Central memory CD8-positive, alpha-beta T cell (primary cell): Measurements from ENCODE around the gene TMEM139.
A peak's percentile ranks its signal among the peaks of the same experiment; 100 is the strongest.
"Not testable (repeated sequence)": the region's sequence is repeated elsewhere in the genome, so short reads cannot be mapped to it uniquely, and the experiment has no call there.

ENCODE experiments used
- ATAC-seq: fragments of 150-1000 bp; cut with Tn5 transposase; replicated peaks from 2 replicates; pipeline ENCODE4 v1.10.0; 2022; ENCODE audit warnings: mild to moderate bottlenecking, moderate FRiP score, moderate number of reproducible peaks; ENCODE audit not compliant: poor library complexity, severe bottlenecking; ENCODE audit errors: extremely low read depth
- DNase-seq, 2 donors: peaks; one replicate each; pipeline ENCODE4 v3.0.0; 2021; ENCODE audit warnings: low spot score in 2 of 2
- H3K27ac Mint-ChIP-seq: one replicate; pipeline ENCODE4 v1.8.0; 2022; ENCODE audit warnings: low read depth, mild to moderate bottlenecking, moderate library complexity, mixed read lengths
- H3K27me3 Mint-ChIP-seq: one replicate; pipeline ENCODE4 v1.8.0; 2022; ENCODE audit warnings: mixed read lengths
- H3K36me3 Mint-ChIP-seq: one replicate; pipeline ENCODE4 v1.8.0; 2022; ENCODE audit warnings: mild to moderate bottlenecking, moderate library complexity, mixed read lengths; ENCODE audit not compliant: insufficient read depth
- H3K4me1 Mint-ChIP-seq: one replicate; pipeline ENCODE4 v1.8.0; 2022; ENCODE audit warnings: mixed read lengths
- H3K4me3 Mint-ChIP-seq: one replicate; pipeline ENCODE4 v1.8.0; 2022; ENCODE audit warnings: mild to moderate bottlenecking, moderate library complexity, mixed read lengths
- H3K9me3 Mint-ChIP-seq: one replicate; pipeline ENCODE4 v1.8.0; 2022; ENCODE audit warnings: mixed read lengths

TMEM139 gene

GRCh38 chr7:143285470-143285778 is 666 bp downstream of the TMEM139 start:
- ATAC-seq, result no peak
- H3K27ac Mint-ChIP-seq, result peak overlapping the region; percentile 75
- no peak overlapping the region for H3K4me3 Mint-ChIP-seq
- no peaks in the 10 kb centered on the region for H3K9me3 Mint-ChIP-seq
- H3K27me3 Mint-ChIP-seq, result no peaks in the 10 kb centered on the region
- DNase-seq, result no peak
- peaks cover 11% of the 10 kb centered on the region for H3K36me3 Mint-ChIP-seq
- peaks cover 36% of the 10 kb centered on the region for H3K4me1 Mint-ChIP-seq

GRCh38 chr7:143285806-143286521 is 1.2 kb downstream of the TMEM139 start:
- no peak overlapping the region for H3K27ac Mint-ChIP-seq
- no peaks in the 10 kb centered on the region for H3K27me3 Mint-ChIP-seq
- no peak overlapping the region for H3K4me3 Mint-ChIP-seq
- DNase-seq (no peak), ATAC-seq (no peak)
- H3K4me1 Mint-ChIP-seq, result peaks cover 36% of the 10 kb centered on the region
- H3K36me3 Mint-ChIP-seq, result peaks cover 11% of the 10 kb centered on the region
- no peaks in the 10 kb centered on the region for H3K9me3 Mint-ChIP-seq

DNA sequence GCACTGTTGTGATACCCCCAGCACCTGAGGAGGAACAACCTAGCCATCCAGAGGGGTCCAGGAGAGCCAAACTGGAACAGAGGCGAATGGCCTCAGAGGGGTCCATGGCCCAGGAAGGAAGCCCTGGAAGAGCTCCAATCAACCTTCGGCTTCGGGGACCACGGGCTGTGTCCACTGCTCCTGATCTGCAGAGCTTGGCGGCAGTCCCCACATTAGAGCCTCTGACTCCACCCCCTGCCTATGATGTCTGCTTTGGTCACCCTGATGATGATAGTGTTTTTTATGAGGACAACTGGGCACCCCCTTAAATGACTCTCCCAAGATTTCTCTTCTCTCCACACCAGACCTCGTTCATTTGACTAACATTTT is 1.7 kb downstream of the TMEM139 start:
- DNase-seq, result no peak
- Mint-ChIP-seq H3K27ac (no peak overlapping the region), H3K9me3 (no peaks in the 10 kb centered on the region), H3K27me3 (no peaks in the 10 kb centered on the region), H3K4me1 (peaks cover 41% of the 10 kb centered on the region), H3K36me3 (peaks cover 14% of the 10 kb centered on the region), H3K4me3 (no peak overlapping the region)
- no peak for ATAC-seq

DNA sequence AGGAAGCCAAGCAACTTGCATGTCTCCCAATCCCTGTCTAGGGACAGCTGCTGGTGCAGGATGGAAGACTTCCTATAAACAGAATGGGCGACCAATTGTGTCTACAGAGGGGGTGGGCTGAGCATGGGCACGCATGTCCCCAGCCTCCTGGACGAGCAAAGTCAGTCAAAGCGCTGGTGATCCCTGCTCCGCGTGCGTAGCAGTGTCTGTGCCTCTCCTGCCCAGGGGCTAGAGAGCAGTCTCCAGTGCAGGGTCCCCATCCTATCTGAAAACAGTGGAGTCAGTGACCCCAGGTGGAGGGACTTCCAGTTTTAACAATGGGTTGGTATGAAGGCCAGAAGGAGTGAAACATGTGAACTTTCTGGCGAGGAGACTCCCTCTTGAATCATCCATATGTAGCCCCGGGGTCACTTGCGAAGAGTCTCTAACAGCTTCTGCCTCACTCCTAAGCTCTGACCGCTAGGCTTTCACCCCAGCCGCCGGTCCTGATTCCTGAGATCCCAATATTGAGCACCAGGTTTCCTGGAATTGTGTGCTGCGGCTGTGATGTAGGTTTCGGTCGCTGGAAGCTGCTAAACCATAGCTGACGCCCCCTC is 2.7 kb downstream of the TMEM139 start:
- Mint-ChIP-seq H3K9me3 (no peaks in the 10 kb centered on the region), H3K27ac (peak overlapping the region; percentile 87), H3K27me3 (no peaks in the 10 kb centered on the region), H3K4me3 (peak overlapping the region; percentile 96), H3K4me1 (peaks cover 44% of the 10 kb centered on the region), H3K36me3 (peaks cover 24% of the 10 kb centered on the region)
- DNase-seq, result no peak
- ATAC-seq, result no peak

GRCh38 chr7:143287935-143288826 is 3.4 kb downstream of the TMEM139 start, which contains the start of gene CASP2:
Gene CASP2, plus strand, starts transcription at chr7:143288351. Its CDS starts 105 bp downstream, at chr7:143288456.
- H3K27ac Mint-ChIP-seq, result peak within 1 kb of the TSS; percentile 87
- ATAC-seq (peak; percentile 96), DNase-seq (peak; percentile 94)
- peaks cover 31% of the 10 kb centered on the region for H3K36me3 Mint-ChIP-seq
- H3K9me3 Mint-ChIP-seq, result no peaks in the 10 kb centered on the region
- peak within 1 kb of the TSS; percentile 96 for H3K4me3 Mint-ChIP-seq
- peaks cover 44% of the 10 kb centered on the region for H3K4me1 Mint-ChIP-seq
- no peaks in the 10 kb centered on the region for H3K27me3 Mint-ChIP-seq

DNA sequence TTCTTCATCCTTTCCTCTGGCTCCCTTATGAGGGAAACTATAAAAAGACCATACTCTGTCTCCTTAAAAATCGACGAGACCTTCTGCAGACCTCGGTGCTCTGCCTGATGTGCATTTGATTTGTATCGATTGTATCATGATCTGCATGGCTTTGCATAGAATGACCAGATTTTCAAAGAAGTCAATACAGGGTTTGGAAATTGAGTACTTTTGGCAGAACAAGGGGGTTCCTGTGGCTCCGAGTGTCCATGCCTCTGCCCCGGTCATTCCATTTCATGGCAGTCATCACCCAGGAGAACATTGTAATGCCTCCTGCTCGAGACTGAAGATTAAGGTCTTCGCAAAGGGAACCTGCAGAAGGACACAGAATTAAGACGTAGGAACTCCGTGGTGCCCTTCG is 4.1 kb downstream of the TMEM139 start:
- H3K9me3 Mint-ChIP-seq, result no peaks in the 10 kb centered on the region
- H3K36me3 Mint-ChIP-seq, result peaks cover 38% of the 10 kb centered on the region
- DNase-seq, result no peak

DNA sequence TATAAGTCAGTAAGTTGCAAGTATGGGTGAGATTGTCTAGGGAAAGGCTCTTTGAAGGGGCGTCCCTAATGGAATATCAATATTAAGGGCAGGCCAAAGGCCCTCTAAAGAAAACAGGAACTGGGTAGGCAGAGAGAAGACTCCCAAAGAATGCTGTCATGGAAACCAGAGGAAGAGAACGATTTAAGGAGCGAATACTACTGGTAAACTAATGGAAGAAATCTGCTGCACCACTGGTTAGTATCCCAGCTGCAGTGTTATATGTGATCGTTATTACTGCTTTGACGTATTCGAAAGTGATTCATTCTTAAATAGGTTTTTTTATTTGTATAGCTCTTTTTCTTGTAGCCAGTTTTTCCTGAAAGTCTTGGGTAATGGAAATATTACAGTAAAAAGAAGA is 4.7 kb downstream of the TMEM139 start:
- Mint-ChIP-seq H3K36me3 (peaks cover 43% of the 10 kb centered on the region), H3K9me3 (no peaks in the 10 kb centered on the region), H3K4me1 (peaks cover 46% of the 10 kb centered on the region), H3K27me3 (no peaks in the 10 kb centered on the region), H3K27ac (peak overlapping the region; percentile 87), H3K4me3 (peak overlapping the region; percentile 96)
- no peak for ATAC-seq
- no peak for DNase-seq

More for the DNA sequence above, 4.1 kb downstream of the TMEM139 start:
- H3K27me3 Mint-ChIP-seq, result no peaks in the 10 kb centered on the region
- peak overlapping the region; percentile 96 for H3K4me3 Mint-ChIP-seq
- peaks cover 43% of the 10 kb centered on the region for H3K4me1 Mint-ChIP-seq
- ATAC-seq, result no peak
- peak overlapping the region; percentile 87 for H3K27ac Mint-ChIP-seq

GRCh38 chr7:143289888-143290287 is 5.1 kb downstream of the TMEM139 start:
- Mint-ChIP-seq H3K27ac (peak overlapping the region; percentile 45), H3K36me3 (peaks cover 47% of the 10 kb centered on the region), H3K4me3 (peak overlapping the region; percentile 96), H3K4me1 (peaks cover 48% of the 10 kb centered on the region)
- not testable (repeated sequence) for H3K9me3 Mint-ChIP-seq, H3K27me3 Mint-ChIP-seq, ATAC-seq, DNase-seq

- Mint-ChIP-seq H3K27me3 (no peaks in the 10 kb centered on the region), H3K4me1 (peaks cover 49% of the 10 kb centered on the region), H3K36me3 (peaks cover 51% of the 10 kb centered on the region), H3K4me3 (peak overlapping the region; percentile 96), H3K27ac (peak overlapping the region; percentile 45), H3K9me3 (no peaks in the 10 kb centered on the region)
- DNase-seq (no peak), ATAC-seq (no peak)
Measured at GRCh38 chr7:143290293-143290692, 5.5 kb downstream of the TMEM139 start.

DNA sequence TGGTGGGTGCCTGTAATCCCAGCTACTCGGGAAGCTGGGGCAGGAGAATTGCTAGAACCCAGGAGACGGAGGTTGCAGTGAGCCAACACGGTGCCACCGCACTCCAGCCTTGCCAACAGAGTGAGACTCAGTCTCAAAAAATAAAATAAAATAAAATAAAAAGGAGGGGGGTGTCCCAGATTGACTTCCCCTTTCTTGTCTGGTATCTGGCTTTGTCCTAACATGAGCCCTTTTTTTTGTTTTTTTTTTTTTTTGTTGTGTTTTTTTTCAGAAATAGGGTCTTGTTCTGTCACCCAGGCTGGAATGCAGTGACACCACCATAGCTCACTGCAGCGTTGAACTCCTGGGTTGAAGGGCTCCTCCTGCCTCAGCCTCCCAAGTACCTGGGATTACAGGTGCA is 8.1 kb downstream of the TMEM139 start:
- DNase-seq (no peak), ATAC-seq (no peak)
- H3K9me3 Mint-ChIP-seq, result no peaks in the 10 kb centered on the region
- H3K4me1 Mint-ChIP-seq, result peaks cover 60% of the 10 kb centered on the region
- H3K36me3 Mint-ChIP-seq, result peaks cover 69% of the 10 kb centered on the region
- H3K27ac Mint-ChIP-seq, result no peak overlapping the region
- no peaks in the 10 kb centered on the region for H3K27me3 Mint-ChIP-seq
- no peak overlapping the region for H3K4me3 Mint-ChIP-seq

DNA sequence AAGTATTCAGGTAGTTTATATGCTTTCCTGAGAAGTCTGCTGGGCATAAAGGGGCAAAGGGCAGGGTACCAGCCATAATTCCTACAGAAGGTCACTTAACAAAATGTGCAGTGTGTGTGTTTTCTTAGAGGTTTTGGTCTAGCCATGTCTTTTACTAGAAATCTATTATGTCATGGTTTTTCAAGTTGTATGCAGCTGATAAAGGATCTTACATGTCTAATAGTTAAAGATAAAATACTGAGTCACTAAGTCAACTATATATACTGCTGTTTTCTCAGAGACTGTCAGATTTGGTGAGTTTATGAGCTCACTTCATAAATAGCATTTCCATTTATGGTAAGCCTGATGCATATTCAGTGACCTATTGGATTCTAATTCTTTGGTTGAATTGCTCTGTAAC is 11.1 kb downstream of the TMEM139 start:
- ATAC-seq (no peak), DNase-seq (no peak)
- Mint-ChIP-seq H3K4me3 (no peak overlapping the region), H3K9me3 (no peaks in the 10 kb centered on the region), H3K27ac (no peak overlapping the region), H3K27me3 (no peaks in the 10 kb centered on the region), H3K4me1 (peaks cover 44% of the 10 kb centered on the region), H3K36me3 (peaks cover 69% of the 10 kb centered on the region)

DNA sequence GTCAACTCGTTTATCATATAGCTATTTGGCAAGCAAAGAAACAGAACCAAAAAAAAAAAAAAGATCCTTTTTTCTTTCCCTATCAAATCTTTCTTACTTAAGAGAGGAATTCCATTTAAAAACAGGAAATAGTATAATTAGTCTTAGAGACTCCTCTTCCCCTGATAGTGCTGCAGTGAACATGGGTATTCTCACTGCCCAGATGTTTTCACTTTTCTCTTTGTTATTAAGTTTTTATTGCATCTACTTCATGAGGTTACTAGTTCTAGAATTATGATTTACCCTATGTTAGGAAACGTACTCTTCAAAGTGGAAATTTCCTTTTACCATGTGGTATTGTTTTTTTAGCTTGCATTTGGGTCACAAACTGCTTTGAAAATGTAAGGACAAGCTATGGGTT is 11.9 kb downstream of the TMEM139 start:
- ATAC-seq, result no peak
- Mint-ChIP-seq H3K4me3 (no peak overlapping the region), H3K27me3 (no peaks in the 10 kb centered on the region), H3K27ac (no peak overlapping the region), H3K4me1 (peaks cover 35% of the 10 kb centered on the region), H3K36me3 (peaks cover 68% of the 10 kb centered on the region), H3K9me3 (no peaks in the 10 kb centered on the region)
- no peak for DNase-seq
